Measurements from ENCODE around the gene ABHD2. TPM values are rescaled to one million over a fixed set of nuclear protein-coding genes. Genes with fewer than 3 reads are reported as not detected.

Gene ABHD2
- total and polyA plus RNA-seq, 2 donors = 16.0 to 41.0 TPM

DNA sequence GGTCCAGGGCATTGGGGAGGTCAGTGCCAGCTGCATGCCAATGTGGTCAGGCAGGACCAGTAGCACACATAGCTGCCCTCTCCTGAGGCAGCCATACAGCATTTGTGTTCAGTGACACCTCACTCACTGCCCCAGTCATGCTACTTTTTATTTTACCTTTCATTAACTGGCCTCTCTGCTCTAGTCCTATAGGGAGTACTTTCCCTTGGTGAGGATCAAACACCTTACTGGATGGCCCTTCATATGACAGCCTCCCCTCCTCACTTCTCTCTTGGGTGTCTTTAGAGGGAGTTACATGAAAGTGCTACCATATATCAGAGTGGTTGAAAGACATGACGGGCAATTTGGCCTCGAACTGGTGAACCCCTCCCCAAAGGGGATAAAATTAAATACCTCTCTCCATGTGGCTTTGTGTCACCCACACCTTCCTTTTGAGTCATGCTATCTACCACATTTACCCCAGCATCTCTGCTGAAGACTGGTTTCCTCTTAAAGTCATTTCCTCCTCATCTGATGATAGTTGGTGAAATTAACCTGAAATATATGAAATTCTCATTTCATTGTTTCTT, 115.5 kb downstream of the ABHD2 start:
- no peaks in the 10 kb centered on the region for H3K36me3 ChIP-seq (ENCODE audit: insufficient read depth)
- no peak overlapping the region for H3K27ac ChIP-seq (ENCODE audit: low read depth)
- H3K4me1 ChIP-seq (ENCODE audit: insufficient read depth) = no peaks in the 10 kb centered on the region
- no peak for DNase-seq (ENCODE audit: extremely low spot score)
- 50% methylated on average over 2 of the region's 2 CpGs for WGBS
- H3K4me3 ChIP-seq (ENCODE audit: low read depth, low read length) = no peak overlapping the region

DNA sequence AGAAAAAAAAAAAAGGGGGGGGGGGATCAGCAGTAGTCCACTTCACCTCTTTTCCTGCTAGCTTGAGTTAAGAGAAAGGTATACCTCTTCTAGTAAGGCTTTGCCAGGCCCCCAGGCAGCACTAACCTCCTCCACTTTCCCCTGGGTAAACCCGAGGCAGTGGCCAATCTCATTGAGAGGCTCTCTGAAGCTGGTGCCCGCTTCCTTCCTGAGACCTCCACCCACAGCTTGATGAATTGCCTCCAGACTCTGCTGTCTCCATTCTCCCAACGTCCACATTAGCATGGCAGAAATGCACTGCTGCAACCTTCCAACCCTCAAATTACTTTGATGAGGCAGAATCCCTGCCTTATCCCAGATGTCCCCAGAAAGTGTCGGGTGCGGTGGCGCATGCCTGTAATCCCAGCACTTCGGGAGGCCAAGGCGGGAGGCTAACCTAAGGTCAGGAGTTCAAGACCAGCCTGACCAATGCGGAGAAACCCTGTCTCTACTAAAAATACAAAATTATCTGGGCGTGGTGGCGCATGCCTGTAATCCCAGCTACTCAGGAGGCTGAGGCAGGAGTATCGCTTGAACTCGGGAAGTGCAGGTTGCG, 117.8 kb downstream of the ABHD2 start:
- 74% methylated on average over 14 of the region's 14 CpGs for WGBS
- no peak for DNase-seq (ENCODE audit: extremely low spot score)
- no peak overlapping the region for H3K4me3 ChIP-seq (ENCODE audit: low read depth, low read length)
- no peaks in the 10 kb centered on the region for H3K4me1 ChIP-seq (ENCODE audit: insufficient read depth)
- no peaks in the 10 kb centered on the region for H3K36me3 ChIP-seq (ENCODE audit: insufficient read depth)
- H3K27ac ChIP-seq (ENCODE audit: low read depth) = no peak overlapping the region

DNA sequence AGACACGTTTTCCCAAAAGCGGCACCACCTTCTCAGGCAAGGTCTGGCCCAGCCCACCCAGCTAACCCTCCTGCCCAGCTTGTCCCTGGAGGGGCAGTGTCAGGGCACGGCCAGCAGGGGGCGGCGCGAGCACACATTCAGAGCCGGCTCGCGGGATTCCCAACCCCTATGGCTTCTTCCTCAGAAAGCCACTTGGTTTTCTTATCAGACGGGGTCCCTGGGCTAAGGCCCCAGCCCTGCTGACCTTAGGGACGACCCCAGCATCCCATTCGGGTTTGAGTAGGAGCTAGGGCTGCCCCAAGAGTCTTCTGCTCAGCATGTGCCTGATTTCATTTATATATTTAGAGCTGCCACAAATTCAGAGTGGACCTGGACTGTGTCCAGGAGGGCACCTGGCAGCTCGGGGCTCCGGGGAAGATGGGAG, 118.7 kb downstream of the ABHD2 start:
- H3K4me3 ChIP-seq (ENCODE audit: low read depth, low read length) = no peak overlapping the region
- DNase-seq (ENCODE audit: extremely low spot score) = no peak

DNA sequence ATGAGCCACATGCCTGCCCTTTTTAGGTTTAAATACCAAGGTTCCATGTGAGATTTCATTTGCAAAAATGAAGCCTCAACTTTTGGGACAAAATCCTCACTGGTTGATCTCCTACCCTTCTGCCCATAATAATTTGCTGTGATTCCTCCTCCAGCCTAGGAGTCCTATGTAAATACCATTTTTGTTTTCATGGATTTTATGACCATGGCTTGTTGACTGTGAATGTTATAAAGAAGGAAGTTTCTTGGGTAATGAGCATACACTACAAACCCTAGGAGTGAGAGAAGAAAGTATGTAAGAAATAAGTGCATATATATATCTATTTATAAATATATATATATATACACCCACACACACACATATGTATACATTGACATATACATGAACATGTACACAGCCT, 120.0 kb downstream of the ABHD2 start:
- H3K36me3 ChIP-seq (ENCODE audit: insufficient read depth) = no peaks in the 10 kb centered on the region
- no peaks in the 10 kb centered on the region for H3K4me1 ChIP-seq (ENCODE audit: insufficient read depth)
- H3K4me3 ChIP-seq (ENCODE audit: low read depth, low read length) = no peak overlapping the region
- DNase-seq (ENCODE audit: extremely low spot score) = no peak
- H3K27ac ChIP-seq (ENCODE audit: low read depth) = no peak overlapping the region

More for the DNA sequence above, 118.7 kb downstream of the ABHD2 start:
- no peaks in the 10 kb centered on the region for H3K4me1 ChIP-seq (ENCODE audit: insufficient read depth)
- H3K27ac ChIP-seq (ENCODE audit: low read depth) = no peak overlapping the region
- WGBS = 1% methylated on average over 14 of the region's 14 CpGs
- no peaks in the 10 kb centered on the region for H3K36me3 ChIP-seq (ENCODE audit: insufficient read depth)

DNA sequence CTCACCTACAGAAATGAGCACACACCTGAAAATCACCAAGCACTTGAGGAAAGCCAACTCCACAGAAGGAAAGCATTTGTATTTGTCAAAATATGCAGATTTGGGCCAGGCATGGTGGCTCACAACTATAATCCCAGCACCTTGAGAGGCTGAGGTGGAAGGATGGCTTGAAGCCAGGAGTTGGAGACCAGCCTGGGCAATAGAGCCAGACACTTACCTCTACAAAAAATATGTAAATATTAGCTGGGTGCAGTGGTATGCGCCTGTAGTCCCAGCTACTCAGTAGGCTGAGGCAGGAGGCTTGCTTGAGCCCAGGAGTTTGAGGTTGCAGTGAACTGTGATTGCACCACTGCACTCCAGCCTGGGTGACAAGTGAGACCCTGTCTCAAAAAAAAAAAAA, 120.8 kb downstream of the ABHD2 start:
- Histone ChIP-seq H3K4me1 (ENCODE audit: insufficient read depth) (no peaks in the 10 kb centered on the region), H3K27ac (ENCODE audit: low read depth) (no peak overlapping the region), H3K36me3 (ENCODE audit: insufficient read depth) (no peaks in the 10 kb centered on the region), H3K4me3 (ENCODE audit: low read depth, low read length) (no peak overlapping the region)
- DNase-seq (ENCODE audit: extremely low spot score) = no peak
- 84% methylated on average over 1 of the region's 1 CpG for WGBS

DNA sequence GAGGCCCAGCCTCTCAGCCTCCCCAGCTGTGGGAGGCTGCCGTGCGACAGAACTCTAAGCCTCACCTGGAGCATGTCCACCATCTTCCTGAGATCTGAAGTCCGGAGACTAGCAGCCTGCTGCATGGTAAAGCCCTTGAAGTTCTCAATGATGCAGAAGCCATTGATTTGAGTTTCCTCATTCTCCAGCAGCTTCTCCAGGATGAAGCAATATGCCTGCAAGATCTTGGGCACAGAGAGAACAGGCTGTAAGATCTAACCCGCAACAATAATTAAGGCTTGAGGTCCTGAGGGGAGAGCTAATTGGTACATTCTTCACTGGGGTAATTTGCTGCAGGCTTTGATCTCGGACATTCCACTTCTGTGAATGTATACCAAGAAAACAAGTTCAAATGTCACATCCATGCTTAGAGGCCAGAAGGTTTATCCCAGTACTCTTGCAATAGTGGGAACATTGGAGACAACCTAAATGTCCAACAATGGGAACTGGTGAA, 123.5 kb downstream of the ABHD2 start:
- no peak for DNase-seq (ENCODE audit: extremely low spot score)
- no peaks in the 10 kb centered on the region for H3K4me1 ChIP-seq (ENCODE audit: insufficient read depth)
- no peaks in the 10 kb centered on the region for H3K36me3 ChIP-seq (ENCODE audit: insufficient read depth)
- no peak overlapping the region for H3K27ac ChIP-seq (ENCODE audit: low read depth)
- WGBS = 70% methylated on average over 5 of the region's 5 CpGs
- no peak overlapping the region for H3K4me3 ChIP-seq (ENCODE audit: low read depth, low read length)

DNA sequence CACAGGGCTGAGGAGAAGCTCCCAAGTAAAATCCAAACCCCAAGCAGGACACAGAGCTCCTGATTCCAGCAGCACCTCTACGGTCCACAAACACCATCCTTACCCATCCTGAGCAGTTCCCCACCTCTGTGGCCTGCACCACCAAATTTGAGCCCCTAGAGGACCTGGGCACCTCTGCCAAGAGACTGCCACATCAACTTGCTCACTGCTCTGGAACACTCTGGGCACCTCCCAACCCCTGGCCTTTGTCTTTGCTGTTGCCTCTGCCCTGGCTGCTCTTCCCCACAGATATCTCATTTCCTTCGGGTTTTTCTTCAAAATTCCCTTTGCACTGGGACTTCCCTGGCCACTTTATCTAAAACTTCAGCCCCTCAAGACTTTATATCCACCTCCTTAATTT, 127.4 kb downstream of the ABHD2 start:
- Histone ChIP-seq H3K4me1 (ENCODE audit: insufficient read depth) (no peaks in the 10 kb centered on the region), H3K27ac (ENCODE audit: low read depth) (no peak overlapping the region), H3K4me3 (ENCODE audit: low read depth, low read length) (no peak overlapping the region), H3K36me3 (ENCODE audit: insufficient read depth) (no peaks in the 10 kb centered on the region)
- 82% methylated on average over 2 of the region's 2 CpGs for WGBS
- DNase-seq (ENCODE audit: extremely low spot score) = no peak

DNA sequence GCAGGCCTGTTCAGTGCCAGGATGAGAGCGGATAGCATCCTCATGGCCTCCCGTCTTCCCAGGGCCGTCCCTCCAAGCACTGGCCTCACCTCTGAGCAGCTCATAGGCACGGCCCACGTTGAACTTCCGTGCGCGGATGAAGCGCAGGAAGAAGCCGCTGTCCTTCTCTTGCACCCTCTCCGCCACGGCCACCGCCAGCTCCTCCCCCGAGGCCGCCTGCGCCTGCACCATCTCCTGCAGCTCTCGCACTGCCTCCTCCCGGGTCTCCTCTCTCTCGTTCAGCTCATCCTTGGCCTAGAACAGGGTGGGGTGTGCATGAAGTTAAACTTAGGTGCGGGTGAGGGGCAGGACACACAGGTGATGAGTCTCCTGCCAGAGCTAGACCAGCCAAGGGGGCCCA, 128.8 kb downstream of the ABHD2 start:
- WGBS = 91% methylated on average over 20 of the region's 20 CpGs
- Histone ChIP-seq H3K4me3 (ENCODE audit: low read depth, low read length) (no peak overlapping the region), H3K27ac (ENCODE audit: low read depth) (no peak overlapping the region)

DNA sequence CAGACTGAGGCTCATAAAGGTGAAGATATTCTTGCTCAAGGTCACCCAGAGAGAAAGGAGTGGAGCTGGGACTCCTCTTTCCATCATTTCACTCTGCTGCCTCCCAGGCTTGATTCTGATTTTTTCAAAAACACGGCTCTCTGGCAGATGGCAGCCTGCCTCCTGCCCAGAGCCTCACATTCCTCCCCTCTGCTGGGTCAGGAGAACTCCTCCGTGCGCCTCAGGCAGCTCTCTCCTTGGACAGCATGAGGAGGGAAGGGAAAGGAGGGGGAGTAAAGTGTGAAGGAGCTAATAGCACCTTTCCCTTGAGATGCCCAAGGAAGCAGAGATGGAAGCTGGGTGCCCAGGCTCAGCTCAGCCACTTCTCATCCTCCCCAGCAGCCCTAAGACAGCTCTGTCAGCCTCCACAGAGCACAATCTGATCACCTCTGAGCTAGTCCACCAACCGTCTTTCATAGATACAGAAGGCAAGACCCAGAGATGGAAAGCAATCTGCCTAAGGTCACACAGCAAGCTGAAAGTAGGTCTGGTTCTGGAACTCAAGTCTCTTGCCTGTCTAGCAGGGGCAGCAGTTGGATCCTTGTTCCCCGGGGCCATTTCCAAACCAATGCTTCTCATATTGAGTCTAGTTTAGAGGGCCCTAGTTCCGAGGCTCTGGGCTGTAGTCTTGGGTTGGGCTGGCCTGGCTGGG, 129.6 kb downstream of the ABHD2 start:
- WGBS = 65% methylated on average over 6 of the region's 6 CpGs
- Histone ChIP-seq H3K4me3 (ENCODE audit: low read depth, low read length) (no peak overlapping the region), H3K4me1 (ENCODE audit: insufficient read depth) (no peaks in the 10 kb centered on the region), H3K27ac (ENCODE audit: low read depth) (no peak overlapping the region), H3K36me3 (ENCODE audit: insufficient read depth) (no peaks in the 10 kb centered on the region)
- no peak for DNase-seq (ENCODE audit: extremely low spot score)

More for the DNA sequence above, 128.8 kb downstream of the ABHD2 start:
- Histone ChIP-seq H3K4me1 (ENCODE audit: insufficient read depth) (no peaks in the 10 kb centered on the region), H3K36me3 (ENCODE audit: insufficient read depth) (no peaks in the 10 kb centered on the region)
- no peak for DNase-seq (ENCODE audit: extremely low spot score)

DNA sequence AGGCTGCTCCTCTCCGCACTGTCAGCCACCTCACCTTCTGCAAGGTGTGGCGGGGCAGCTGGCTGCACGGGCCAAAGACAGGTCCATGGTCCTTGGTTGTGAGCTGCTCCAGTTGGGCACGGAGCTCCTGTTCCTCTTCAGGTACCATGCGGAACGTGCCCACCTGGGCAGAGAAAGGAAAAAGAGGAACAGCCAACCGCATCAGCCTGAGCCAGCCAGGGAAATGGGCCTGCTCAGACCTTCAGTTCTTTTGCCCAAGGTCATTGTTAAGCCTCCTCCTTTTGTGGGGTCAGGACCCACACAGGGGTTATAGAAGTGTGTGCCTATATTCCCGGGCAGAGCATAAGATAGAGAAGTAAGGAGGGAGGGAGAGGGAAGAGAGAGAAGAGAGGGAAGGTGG, 130.3 kb downstream of the ABHD2 start:
- WGBS = 88% methylated on average over 8 of the region's 8 CpGs
- Histone ChIP-seq H3K4me1 (ENCODE audit: insufficient read depth) (no peaks in the 10 kb centered on the region), H3K36me3 (ENCODE audit: insufficient read depth) (no peaks in the 10 kb centered on the region), H3K4me3 (ENCODE audit: low read depth, low read length) (no peak overlapping the region), H3K27ac (ENCODE audit: low read depth) (no peak overlapping the region)
- no peak for DNase-seq (ENCODE audit: extremely low spot score)

DNA sequence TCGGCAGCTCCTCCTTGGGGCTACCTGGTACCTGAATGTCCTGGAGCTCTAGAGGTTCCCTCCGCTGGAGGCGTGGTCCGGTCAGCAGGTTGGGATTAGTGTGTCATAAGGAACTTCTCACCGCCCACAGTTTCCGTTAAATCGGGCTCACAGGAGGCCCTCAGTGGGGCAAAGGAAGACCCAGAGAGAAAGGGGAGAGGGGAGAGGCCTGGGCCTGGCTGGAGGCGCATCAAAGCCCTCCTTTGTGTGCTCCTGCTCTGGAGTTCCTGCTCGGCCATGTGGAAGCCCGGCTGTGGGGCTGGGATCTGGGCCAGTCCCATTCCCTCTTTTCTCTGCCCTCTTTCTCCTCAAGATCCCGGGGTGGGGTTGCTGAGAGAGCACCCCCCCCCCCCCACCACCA, 133.3 kb downstream of the ABHD2 start, which contains the start of gene RLBP1:
TSS of gene RLBP1 (minus strand) at position 37 of the 400 bp plus-strand sequence. CDS start 2,604 bp downstream, outside the sequence.
- no peaks in the 10 kb centered on the region for H3K4me1 ChIP-seq (ENCODE audit: insufficient read depth)
- H3K27ac ChIP-seq (ENCODE audit: low read depth) = no peak within 1 kb of the TSS
- H3K36me3 ChIP-seq (ENCODE audit: insufficient read depth) = no peaks in the 10 kb centered on the region
- H3K4me3 ChIP-seq (ENCODE audit: low read depth, low read length) = no peak within 1 kb of the TSS
- WGBS = 67% methylated on average over 11 of the region's 11 CpGs
- no peak for DNase-seq (ENCODE audit: extremely low spot score)

DNA sequence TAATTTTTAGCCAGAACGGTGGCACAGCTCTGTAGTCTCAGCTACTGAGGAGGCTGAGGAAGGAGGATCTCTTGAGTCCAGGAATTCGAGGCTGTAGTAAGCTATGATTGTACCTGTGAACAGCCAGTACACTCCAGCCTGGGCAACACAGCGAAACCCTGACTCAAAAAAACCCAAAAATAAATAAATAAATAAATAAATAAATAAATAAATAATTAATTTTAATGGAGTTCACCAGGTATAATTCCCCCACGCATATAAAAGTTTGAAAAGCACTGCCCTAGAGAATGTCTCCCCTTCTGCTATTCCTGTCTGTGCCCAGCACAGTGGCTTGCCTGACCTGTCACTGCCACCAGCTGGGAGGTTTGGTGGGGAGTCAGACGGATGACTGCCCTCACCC, 137.3 kb downstream of the ABHD2 start:
- Histone ChIP-seq H3K27ac (ENCODE audit: low read depth) (no peak overlapping the region), H3K4me1 (ENCODE audit: insufficient read depth) (no peaks in the 10 kb centered on the region), H3K4me3 (ENCODE audit: low read depth, low read length) (no peak overlapping the region), H3K36me3 (ENCODE audit: insufficient read depth) (no peaks in the 10 kb centered on the region)
- WGBS = 92% methylated on average over 5 of the region's 5 CpGs
- DNase-seq (ENCODE audit: extremely low spot score) = no peak

DNA sequence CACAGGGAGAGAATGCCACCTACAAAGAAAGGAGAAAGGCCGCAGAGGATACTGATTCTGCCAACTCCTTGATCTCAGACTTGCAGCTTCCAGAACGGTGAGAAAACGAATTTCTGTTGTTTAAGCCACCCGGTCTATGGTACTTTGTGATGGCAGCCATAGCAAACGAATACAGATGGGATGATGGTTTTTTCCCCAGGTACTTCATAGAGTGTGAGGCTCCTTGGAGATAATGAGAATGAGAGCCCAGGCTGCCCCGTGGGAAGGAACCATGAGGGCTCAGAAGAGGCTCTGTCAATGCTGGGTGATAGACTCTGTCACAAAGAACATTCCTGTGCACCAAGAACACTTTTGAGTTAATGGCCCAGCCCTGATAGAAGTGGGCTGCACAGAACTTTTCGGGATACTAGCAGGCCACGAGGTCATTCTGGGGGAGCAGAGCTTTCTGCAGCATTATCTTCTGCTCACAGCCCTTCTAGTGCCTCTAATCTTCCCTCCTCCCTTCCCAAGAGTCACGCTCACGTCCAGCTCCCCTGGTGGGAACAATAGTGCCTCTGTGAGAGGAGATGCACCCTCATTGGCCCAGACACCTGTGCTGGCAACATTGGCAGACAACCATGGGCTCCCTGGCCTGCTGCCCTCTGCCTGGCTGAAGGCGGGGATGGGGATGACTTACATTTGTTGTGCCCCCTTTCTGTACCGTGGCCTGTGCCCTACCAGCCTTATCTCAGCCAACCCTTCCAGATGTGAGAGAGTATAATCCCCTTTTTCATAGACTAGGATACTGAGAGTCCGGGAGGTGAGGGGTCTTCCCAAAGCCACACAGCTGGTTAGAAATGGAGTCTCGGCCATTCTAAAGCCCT, 138.3 kb downstream of the ABHD2 start:
- 84% methylated on average over 14 of the region's 14 CpGs for WGBS
- H3K36me3 ChIP-seq (ENCODE audit: insufficient read depth) = no peaks in the 10 kb centered on the region
- DNase-seq (ENCODE audit: extremely low spot score) = no peak
- H3K27ac ChIP-seq (ENCODE audit: low read depth) = no peak overlapping the region
- no peak overlapping the region for H3K4me3 ChIP-seq (ENCODE audit: low read depth, low read length)
- no peaks in the 10 kb centered on the region for H3K4me1 ChIP-seq (ENCODE audit: insufficient read depth)
